ENCODE results near the gene NKIRAS1.
"Not testable (repeated sequence)": the region's sequence is repeated elsewhere in the genome, so short reads cannot be mapped to it uniquely, and the experiment has no call there.

DNA sequence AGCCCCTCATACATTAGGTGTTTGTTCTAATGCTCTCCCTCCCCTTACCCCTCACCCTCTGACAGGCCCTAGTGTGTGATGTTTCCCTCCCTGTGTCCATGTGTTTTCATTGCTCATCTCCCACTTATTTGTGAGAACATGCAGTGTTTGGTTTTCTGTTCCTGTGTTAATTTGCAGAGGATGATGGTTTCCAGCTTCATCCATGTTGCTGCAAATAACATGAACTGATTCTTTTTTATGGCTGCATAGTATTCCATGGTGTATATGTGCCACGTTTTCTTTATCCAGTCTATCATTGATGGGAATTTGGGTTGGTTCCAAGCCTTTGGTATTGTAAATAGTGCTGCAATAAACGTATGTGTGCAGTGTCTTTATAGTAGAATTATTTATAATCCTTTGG, 67.3 kb downstream of the NKIRAS1 start:
- TF ChIP-seq, protein P1, sequence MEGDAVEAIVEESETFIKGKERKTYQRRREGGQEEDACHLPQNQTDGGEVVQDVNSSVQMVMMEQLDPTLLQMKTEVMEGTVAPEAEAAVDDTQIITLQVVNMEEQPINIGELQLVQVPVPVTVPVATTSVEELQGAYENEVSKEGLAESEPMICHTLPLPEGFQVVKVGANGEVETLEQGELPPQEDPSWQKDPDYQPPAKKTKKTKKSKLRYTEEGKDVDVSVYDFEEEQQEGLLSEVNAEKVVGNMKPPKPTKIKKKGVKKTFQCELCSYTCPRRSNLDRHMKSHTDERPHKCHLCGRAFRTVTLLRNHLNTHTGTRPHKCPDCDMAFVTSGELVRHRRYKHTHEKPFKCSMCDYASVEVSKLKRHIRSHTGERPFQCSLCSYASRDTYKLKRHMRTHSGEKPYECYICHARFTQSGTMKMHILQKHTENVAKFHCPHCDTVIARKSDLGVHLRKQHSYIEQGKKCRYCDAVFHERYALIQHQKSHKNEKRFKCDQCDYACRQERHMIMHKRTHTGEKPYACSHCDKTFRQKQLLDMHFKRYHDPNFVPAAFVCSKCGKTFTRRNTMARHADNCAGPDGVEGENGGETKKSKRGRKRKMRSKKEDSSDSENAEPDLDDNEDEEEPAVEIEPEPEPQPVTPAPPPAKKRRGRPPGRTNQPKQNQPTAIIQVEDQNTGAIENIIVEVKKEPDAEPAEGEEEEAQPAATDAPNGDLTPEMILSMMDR (IDR thresholded peaks at IDR 0.05): not testable (repeated sequence)
- not testable (repeated sequence) for TF ChIP-seq EZH2, EZH2phosphoT487 (IDR thresholded peaks at IDR 0.05)

Data from neural progenitor cell (in vitro differentiated cells).